Inferior parietal cortex (tissue), 1 donor: ENCODE data around the gene SREK1.
"Not testable (repeated sequence)": the region's sequence is repeated elsewhere in the genome, so short reads cannot be mapped to it uniquely, and the experiment has no call there.

Source experiments
- DNase-seq: peaks from one replicate; pipeline ENCODE4 v3.0.0-alpha.2; 2016; ENCODE audit errors: extremely low spot score

The SREK1 gene

GRCh38 chr5:66222455-66222854 is 78.4 kb downstream of the SREK1 start:
- no peak for DNase-seq

- DNase-seq = not testable (repeated sequence)
Observed at GRCh38 chr5:66222896-66223295, 78.8 kb downstream of the SREK1 start.

- DNase-seq = peak; percentile 9
Observed at GRCh38 chr5:66223637-66224036, 79.5 kb downstream of the SREK1 start.

GRCh38 chr5:66224274-66224673 is 80.2 kb downstream of the SREK1 start:
- DNase-seq = no peak

- no peak for DNase-seq
Observed at GRCh38 chr5:66224773-66225553, 80.9 kb downstream of the SREK1 start.

- DNase-seq = no peak
Observed at GRCh38 chr5:66230551-66230950, 86.5 kb downstream of the SREK1 start.

GRCh38 chr5:66231508-66231907 is 87.4 kb downstream of the SREK1 start:
- no peak for DNase-seq

GRCh38 chr5:66232275-66232674 is 88.2 kb downstream of the SREK1 start:
- DNase-seq = no peak

- DNase-seq = no peak
Observed at GRCh38 chr5:66232706-66233445, 88.8 kb downstream of the SREK1 start.
